HepG2 (cell line): Measurements from ENCODE around the gene SIX4. TPM values are rescaled to one million over a fixed set of nuclear protein-coding genes. Genes with fewer than 3 reads are reported as not detected.

Experiments
- ADNP ChIP-seq: sonication (generic); formaldehyde crosslinking; IDR thresholded peaks from 2 replicates; pipeline ENCODE4 v1.4.0; 2020; ENCODE audit warnings: missing genetic modification reagents
- DR1 ChIP-seq: sonication (generic); formaldehyde crosslinking; IDR thresholded peaks from 2 replicates; pipeline ENCODE4 v1.8.0; 2021; ENCODE audit warnings: mild to moderate bottlenecking, missing genetic modification reagents, inconsistent platforms
- JARID2 ChIP-seq: sonication (generic); formaldehyde crosslinking; IDR thresholded peaks from 2 replicates; pipeline ENCODE4 v1.8.1; 2023; ENCODE audit warnings: missing genetic modification reagents, inconsistent platforms; ENCODE audit not compliant: insufficient replicate concordance
- KIAA2018 ChIP-seq: sonication (generic); formaldehyde crosslinking; IDR thresholded peaks from 2 replicates; pipeline ENCODE4 v1.5.0; 2020; ENCODE audit warnings: mild to moderate bottlenecking, missing genetic modification reagents, borderline replicate concordance
- MBNL3 ChIP-seq: fragments of 250-450 bp; sonication (Bioruptor Pico); conservative IDR thresholded peaks from 2 replicates; pipeline ENCODE4 v1.8.0; 2022; ENCODE audit warnings: mild to moderate bottlenecking, inconsistent platforms
- PAWR ChIP-seq: sonication (generic); formaldehyde crosslinking; IDR thresholded peaks from 2 replicates; pipeline ENCODE4 v1.4.0; 2020; ENCODE audit warnings: missing genetic modification reagents, mild to moderate bottlenecking, borderline replicate concordance
- PRDM10 ChIP-seq: sonication (generic); formaldehyde crosslinking; IDR thresholded peaks from 2 replicates; pipeline ENCODE4 v1.4.0; 2020; ENCODE audit warnings: low read depth, missing genetic modification reagents
- SMAD3 ChIP-seq: sonication (generic); formaldehyde crosslinking; IDR thresholded peaks from 2 replicates; pipeline ENCODE4 v1.4.0; 2020; ENCODE audit warnings: missing genetic modification reagents
- STAG1 ChIP-seq: sonication (generic); formaldehyde crosslinking; IDR thresholded peaks from 2 replicates; pipeline ENCODE4 v1.4.0; 2020; ENCODE audit warnings: missing genetic modification reagents
- ZNF33A ChIP-seq: sonication (generic); formaldehyde crosslinking; IDR thresholded peaks from 2 replicates; pipeline ENCODE4 v1.5.1; 2020; ENCODE audit warnings: missing genetic modification reagents, mild to moderate bottlenecking, moderate library complexity, borderline replicate concordance
- ZNF768 ChIP-seq: sonication (generic); formaldehyde crosslinking; IDR thresholded peaks from 2 replicates; pipeline ENCODE4 v1.4.0; 2020; ENCODE audit warnings: missing genetic modification reagents
- ZSCAN30 ChIP-seq: sonication (generic); formaldehyde crosslinking; IDR thresholded peaks from 2 replicates; pipeline ENCODE4 v1.5.0; 2020; ENCODE audit warnings: mild to moderate bottlenecking, missing genetic modification reagents
- polyA plus RNA-seq, 8 experiments: library from polyadenylated mRNA; depleted of rRNA in 3 of 8; stranded (reverse) in 7 of 8; unstranded in 1 of 8; fragments of >200 nt; fragmentation: Illumina TruSeq in 4 of 8; extraction: Trizol in 4 of 8; gene quantifications; 2 replicates each; pipeline versions ENCODE4 v1.2.1 to v1.2.3, GENCODE V29; 2011 to 2016; ENCODE audit warnings: low read depth in 4 of 8, missing spikeins in 1 of 8, mixed read lengths in 1 of 8; ENCODE audit not compliant: insufficient read depth in 1 of 8
- total RNA-seq, 5 experiments: library from RNA; depleted of rRNA; stranded (reverse); fragments of >200 nt; fragmentation: Illumina TruSeq; extraction: Trizol; gene quantifications; 2 replicates each; pipeline ENCODE4 v1.2.3, GENCODE V29; 2016; ENCODE audit warnings: low read depth in 1 of 5

SIX4 gene
- total and polyA plus RNA-seq, 2 of the 13 experiments (the other 11 are each of a cell fraction or from before 2014, with no cell fraction given): 5.0 to 6.0 TPM

- TF ChIP-seq PRDM10 (no peak), PAWR (CRISPR knock-in tag) (no peak), ZNF33A (CRISPR knock-in tag) (no peak), SMAD3 (no peak), MBNL3 (no peak), ZNF768 (CRISPR knock-in tag) (no peak), KIAA2018 (CRISPR knock-in tag) (no peak), ZSCAN30 (no peak), JARID2 (CRISPR knock-in tag) (no peak), ADNP (no peak), DR1 (CRISPR knock-in tag) (no peak), STAG1 (no peak)
Observed at GRCh38 chr14:60661721-60662120, 62.4 kb downstream of the SIX4 start (continued).
